Measurements from ENCODE around the gene C9orf50.

C9orf50 gene

DNA sequence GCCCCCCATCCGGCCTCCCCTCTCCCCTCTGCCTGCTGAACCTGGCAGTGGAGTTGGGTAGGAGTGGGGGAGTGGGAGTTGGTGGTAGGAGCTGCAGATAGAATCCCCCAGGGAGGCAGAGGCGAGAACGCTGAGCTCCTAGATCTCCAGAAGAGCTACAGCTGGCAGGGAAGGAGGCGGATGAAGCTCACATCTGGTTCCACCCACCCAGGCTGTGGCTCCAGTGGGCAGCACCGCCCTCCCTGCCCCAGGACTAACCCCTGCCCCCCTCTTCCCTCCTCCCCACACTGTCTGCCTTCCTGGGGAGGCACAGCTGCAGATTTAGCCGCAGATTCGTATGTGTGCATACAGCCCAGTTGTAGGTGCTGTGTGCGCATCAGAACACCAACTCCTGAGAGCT lies 34.2 kb downstream of the C9orf50 start:
- no peak for DNase-seq

DNA sequence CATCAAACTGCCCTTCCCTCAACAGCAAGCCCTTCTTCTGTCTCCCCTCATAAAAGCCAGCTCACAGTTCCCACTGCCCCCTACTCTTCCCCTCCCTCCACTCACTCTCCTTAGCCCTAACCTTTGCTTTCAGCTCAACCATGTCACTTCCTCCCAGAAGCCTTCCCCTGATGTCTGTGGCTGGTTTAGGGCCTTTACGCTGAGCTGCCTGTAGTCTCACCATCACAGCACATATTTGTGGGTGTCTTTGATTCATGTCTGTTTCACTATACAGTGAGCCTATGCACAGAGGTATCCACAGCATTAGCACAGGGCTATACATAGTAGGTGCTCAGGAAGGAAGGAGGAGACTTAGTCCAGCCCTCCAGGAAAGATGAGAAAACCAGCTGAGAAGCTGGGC lies 34.7 kb downstream of the C9orf50 start:
- DNase-seq = no peak

DNA sequence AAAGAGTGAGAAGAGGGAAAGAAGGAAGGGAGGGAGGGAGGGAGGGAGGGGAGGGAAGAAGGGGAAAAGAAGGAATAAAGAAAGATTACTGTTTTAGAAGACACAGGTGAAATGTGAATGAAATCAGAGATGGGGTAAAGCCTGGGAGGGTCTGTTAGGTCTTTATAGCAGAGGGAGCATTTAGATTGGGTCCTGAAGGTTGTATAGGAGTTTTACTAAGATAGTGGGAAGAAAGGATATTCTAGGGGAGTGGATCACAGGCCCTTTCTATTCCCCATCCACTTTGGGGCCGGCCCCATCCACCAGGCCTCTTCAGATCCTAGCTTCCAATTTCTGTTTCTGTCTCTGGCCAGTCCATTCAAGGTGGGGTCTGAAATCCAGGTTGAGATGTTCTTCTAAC lies 35.5 kb downstream of the C9orf50 start:
- DNase-seq = no peak

DNA sequence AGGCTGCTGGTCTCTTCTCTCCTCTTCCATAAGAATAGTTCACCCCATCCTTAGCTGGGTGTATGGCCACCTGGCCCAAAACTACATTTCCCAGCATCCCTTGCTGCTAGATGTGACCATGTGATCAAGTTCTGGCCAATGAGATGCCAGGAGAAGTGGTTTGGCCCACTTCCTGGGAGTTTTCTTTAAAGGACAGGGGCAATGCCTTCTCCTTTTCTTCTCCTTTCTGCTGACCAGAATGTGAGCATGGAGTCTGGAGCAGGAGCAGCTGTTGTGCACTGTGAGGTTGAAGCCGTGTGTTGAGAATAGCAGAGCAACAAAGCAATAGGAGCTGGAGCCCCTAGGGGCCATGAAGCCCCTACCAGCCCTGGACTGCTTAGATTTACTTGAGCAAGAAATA lies 36.8 kb downstream of the C9orf50 start:
- DNase-seq = peak; percentile 66 to 74

DNA sequence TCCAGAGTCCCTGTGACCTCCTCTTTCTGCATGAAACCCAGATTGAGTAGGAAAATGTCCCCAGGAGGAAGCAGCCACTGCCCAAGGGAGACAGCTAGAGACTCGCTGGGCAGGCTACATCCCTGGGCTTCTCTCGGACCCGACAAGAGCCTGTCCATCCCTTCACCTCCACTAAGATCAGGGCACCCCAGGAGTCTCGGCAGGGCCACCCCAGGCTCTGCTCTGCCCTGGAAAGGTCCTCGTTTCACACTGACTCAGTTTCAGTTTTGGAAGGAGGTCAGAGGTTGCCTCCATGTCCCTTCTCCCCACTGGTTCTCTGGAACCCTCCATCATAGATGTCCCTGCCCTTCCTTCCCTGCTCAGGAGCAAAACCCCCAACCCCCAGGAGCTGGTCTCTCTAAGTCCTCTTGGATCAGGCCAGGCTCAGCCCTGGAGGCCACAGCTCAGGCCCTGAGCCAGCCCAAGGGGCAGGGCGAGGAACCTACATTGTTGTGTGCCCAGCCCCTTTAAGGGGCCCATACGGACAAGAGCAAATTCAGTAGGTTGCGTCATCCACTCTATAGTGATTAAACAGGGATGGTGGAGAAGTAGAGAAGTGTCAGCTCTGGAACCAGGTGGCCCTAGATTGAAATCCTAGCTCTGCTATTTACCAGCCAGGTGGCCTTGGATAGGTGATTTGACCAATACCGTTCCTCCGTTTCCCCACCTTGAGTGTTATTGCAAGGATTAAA lies 37.4 kb downstream of the C9orf50 start:
- peak in 1 of 2 experiments; percentile 33 for DNase-seq

DNA sequence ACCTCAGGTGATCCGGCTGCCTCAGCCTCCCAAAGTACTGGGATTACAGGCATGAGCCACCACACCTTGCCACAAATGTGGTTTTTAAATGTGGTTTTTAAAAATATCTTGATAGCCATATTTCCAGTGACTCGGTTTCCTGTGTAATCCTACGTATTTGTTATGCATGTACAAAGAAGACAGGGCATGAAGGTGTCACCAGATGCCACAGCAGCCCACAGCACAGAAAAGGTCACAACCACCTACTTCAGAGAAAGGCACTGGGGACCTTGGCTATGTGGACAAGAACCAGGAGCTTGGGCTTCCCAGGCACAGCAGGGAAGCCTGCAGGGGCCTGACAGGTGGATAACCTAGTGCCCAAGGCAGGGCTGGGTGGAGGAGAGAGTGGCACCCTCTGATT lies 38.0 kb downstream of the C9orf50 start:
- DNase-seq = no peak

DNA sequence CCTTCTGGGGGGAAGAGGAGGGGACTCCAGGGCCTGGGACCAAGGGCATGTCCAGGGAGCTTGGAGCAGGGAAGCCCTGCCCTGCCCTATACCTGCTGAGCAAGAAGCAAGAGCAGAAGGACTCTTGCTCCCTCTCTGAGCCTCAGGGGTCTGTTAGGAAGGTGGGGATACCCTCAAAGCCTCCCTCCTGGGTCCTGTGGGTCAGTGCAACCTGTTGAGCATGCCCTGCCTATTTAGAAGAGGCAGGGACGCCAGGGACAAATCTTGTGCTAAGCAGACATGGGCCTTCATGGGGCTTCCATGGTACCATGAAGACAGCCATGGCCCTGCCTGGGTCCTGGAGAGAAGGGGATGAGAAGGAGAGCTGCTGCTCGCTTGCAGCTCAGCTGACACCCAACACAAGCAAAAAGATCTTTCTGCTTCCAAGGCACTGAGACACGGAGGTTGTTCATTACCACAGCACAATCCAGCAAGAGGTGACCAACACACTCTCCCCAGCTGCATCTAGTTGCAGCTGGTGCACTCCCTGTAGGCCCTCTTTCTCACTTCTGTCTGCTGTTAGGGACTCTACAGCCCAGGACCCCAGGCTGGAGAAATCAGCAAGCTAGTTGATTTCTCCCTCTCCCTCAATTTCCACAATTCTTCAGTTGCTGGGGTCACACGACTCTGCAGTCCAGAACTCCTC lies 39.3 kb downstream of the C9orf50 start:
- DNase-seq = no peak

DNA sequence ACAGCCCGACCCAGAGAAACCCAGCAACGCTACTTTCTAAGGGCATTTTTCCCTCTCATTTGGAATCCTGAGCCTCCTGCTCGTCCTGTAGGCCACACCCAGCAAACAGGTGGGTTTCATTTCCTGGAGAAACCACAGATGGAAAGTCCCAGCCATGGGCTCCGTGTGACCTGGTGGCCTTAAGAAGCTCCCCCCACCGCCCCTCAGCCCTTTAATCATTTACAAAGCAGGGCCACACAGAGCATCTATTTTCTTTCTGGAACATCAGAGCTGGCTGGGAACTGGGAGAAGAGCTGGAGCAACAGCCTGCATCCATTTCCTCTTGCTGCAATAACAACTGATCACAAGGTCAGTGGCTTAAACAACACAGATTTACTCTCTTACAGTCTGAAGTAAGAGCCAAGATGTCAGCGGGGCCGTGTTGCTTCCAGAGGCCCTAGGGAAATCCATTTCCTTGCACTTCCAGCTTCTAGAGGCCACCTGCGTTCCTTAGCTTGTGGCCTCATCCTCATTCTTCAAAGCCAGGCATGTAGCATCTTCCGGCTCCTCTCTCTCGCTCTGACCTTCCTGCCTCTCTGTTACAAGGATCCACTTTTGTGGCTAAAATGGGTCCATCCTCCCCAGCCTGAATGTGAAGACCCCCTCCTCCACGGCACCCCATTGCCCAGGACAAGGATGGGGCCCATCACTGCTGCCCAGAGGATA lies 40.5 kb downstream of the C9orf50 start:
- DNase-seq = no peak

DNA sequence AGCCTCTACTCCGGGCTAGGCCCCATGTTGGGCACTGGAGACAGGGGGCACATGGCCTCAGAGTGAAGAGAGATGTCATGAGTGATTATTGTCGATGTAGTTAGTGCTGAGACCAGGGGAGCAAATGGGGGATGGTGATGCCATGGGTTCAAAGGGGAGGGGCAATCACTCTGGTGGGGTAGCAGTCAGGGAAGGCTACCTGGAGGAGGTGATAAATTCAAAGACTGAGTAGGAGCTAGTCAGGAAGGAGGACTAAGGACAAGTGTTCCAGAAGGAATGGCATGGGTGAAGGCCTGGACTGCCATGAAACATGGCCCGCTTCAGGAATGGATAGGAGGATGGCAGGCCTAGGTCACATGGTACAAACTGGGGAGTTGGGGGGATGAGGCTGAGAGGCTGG lies 41.6 kb downstream of the C9orf50 start:
- no peak for DNase-seq

DNA sequence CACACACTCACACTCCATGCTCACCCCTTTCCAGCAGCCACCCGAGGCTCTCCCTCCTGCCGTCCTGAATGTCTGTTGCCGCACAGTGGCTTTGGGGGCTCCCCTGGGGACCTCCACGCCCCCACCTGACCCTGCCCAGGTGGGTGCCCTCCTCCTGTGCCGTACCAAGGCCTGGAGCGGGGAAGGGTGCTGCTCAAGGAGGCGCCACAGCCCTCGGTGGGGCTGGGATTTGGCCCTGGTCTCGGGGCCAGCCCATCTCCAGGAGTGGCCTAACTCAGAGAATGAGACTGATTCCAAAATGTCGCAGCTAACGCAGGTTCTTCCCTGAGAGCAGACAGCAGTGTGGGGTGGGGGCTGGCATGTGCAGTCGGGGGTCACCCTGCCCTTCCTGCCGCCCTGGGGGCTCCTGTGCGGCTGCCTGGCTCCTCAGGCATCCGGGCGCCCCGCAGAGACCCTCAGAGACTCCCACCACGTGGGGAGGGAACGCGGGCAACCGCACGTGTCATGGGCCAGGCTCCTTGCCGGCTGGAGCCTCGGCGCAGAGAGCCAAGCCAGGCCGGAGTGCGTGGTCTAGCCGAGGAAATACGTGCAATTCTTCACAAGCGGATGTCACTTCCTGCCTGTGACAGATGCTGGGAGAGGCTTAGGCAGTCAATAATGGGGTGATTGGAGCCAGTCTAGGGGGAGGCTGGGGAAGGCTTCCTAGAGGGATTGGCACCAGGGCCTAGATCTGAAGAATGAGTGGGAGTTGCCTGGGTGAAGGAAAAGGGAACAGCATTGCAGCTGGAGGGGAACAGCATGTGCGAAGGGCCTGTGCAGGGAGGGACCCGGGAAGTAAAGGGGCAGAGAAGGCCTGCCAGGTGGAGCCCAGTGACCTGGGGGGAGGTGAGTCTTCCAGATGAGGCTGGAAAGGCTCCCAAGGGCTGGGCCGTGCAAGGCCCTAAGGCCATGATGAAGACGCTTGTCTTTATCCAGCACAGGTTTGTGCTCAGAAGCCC lies 44.1 kb downstream of the C9orf50 start:
- DNase-seq = no peak

DNA sequence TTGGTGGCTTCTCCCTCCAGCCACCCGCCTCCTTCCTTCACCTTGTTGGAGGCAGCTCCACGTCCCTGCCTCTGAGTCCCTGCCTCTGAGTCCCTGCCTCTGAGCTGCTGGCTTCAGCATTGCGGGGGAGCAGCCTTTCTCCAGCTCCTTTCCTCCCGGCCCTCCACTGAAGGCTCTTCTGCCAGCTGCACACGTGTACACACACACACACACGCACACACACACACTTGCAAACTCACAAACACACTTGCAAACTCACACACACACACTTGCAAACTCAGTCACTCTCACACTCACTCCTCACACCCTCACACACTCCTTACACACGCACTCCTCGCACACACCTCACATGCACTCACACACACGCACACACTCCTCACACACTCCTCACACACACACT lies 45.1 kb downstream of the C9orf50 start:
- DNase-seq = no peak

DNA sequence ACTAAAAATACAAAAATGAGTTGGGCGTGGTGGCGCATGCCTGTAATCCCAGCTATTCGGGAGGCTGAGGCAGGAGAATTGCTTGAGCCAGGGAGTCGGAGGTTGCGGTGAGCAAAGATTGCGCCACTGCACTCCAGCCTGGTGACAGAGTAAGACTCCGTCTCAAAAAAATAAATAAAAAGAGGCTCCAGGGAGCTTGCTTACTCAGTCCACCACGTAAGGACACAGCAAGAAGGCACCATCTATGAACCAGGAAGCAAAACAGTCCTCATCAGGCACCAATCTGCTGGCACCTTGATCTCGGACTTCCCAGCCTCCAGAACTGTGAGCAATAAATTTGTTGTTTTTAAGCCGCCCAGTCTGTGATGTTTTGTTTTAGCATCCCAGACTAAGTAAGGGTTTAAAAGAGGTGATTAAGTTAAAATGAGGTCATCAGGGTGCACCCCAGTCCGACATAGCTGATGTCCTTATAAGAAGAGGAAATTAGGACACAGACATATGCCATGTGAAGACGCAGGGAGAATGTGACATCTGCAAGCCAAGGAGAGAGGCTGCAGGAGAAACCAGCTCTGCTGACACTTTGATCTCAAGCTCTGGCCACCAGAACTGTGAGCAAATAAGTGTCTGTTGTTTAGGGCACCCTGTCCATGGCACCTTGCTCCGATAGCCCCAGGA lies 45.9 kb downstream of the C9orf50 start:
- DNase-seq = no peak

DNA sequence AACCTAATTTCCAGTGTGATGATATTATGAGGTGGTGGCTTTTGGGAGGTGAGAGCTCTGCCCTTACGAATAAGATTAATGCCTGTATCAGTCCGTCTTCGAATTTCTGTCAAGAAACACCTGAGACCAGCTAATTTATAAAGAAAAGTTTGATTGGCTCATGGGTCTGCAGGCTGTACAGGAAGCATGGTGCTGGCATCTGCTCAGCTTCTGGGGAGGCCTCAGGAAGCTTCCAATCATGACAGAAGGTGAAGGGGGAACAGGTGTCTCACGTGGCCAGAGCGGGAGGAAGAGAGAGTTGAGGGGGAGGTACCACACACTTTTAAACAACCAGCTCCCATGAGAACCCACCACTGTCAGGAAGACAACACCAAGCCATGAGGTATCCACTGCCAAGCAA lies 46.9 kb downstream of the C9orf50 start:
- no peak for DNase-seq

DNA sequence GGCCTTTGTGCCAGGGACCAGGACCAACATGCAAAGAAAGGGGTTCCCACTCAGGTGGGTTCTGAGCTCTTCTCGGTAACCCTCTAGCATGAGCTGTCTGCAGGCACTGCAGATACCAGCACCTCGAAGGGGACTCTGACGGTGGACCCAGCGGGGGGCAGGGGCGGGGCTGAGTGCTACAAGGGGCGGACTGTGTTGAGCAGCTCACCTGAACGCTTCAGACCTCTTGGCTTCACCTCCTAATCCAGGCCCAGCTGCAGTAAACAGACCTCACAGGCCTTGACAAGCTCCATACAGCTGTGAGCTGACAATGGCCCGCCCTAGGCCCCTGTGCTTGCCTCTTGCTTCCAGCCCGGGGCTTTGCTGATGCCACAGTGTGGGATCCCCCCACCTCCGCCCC lies 48.4 kb downstream of the C9orf50 start:
- DNase-seq = no peak

DNA sequence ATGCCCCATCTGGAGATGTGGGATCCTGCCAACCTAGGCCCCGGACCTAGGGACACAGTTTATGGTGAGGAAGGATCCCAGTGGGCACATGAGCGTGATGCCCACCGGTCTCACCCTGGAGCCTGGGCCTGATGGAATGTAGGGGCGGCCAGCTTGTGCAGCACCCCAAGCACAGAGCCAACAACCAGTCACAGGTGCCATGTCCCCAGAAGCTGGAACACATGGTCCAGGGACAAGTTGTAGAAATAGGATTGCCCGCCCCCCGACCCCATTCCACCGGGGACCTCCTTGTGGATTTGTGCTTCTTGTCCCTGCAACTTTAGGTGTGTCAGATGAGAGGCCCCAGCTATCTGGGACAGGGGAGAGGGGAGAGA lies 48.9 kb downstream of the C9orf50 start:
- DNase-seq = no peak

DNA sequence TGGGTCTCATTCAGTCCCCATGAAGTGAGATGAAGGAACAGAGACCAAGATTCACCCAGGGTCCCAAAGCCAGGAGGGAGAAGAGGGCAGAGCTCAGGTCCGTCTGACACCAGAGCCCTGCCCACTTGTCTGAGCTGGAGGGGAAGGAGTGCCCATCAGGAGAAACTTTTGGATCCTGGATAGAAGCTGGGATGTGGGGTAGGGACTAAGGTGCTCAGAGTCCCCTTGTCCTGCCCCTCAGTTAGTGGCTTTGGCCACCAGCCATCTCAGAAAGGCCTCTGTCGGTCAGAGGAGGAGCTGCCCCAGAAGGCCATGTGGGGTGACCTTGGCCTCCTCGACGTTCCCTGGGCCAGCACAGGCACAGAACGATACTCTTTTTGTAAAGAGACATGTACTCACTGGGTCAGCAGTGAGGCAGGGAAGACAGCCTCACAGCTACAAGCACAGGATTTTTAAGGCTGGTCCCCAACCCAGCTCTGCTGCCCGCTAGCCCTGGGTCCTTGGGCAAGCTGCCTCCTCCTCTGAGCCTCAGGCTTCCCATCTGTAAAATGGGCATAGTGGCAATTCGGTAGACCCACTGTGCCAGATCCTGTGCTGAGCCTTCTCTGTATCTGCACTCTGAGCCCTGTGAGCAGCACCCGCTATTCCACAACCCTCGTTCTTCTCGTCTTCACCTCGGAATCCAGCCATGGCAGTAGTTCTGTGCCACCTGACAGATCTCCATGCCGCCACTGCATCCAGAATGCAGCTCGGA lies 49.4 kb downstream of the C9orf50 start:
- no peak for DNase-seq

DNA sequence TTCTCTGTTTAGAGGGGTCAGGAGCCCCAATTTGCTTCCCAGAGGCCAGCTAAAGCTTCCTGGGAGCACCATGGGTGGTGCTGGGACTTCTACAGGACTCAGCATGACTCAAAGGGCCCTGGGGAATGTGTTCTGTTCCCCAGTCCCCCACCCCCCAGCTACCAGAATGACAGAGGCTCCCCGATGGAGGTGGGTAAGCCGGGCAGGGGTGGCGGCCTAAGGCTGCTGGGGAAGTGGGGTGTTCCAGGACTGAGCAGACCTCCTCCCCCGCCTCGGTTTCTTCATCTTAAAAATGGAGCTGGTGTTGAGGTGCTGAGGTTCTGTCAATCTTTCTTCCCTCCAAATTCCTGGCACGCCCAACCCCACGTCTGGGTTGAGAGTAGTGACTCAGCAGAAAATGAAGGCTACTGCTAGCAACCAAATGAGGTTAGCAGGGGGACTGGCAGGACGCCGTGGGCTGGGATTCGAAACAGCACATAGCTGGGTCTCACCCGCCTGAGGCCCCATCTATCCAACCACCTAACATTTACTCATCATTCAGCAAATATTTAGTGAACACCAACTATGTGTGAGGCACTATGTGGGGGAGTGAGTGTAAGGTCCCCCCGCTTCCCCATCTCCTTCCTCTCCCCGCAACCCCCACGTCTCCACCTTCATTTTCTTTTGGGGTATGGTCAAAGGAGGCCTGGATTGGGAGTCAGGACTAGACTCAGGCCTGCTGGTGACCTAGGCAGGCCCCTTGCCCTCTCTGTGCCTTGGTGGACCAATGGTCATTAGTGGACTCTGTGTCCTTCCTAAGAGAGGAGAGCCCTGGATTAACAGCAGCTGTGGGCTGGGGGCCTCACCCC lies 50.2 kb downstream of the C9orf50 start:
- DNase-seq = no peak

DNA sequence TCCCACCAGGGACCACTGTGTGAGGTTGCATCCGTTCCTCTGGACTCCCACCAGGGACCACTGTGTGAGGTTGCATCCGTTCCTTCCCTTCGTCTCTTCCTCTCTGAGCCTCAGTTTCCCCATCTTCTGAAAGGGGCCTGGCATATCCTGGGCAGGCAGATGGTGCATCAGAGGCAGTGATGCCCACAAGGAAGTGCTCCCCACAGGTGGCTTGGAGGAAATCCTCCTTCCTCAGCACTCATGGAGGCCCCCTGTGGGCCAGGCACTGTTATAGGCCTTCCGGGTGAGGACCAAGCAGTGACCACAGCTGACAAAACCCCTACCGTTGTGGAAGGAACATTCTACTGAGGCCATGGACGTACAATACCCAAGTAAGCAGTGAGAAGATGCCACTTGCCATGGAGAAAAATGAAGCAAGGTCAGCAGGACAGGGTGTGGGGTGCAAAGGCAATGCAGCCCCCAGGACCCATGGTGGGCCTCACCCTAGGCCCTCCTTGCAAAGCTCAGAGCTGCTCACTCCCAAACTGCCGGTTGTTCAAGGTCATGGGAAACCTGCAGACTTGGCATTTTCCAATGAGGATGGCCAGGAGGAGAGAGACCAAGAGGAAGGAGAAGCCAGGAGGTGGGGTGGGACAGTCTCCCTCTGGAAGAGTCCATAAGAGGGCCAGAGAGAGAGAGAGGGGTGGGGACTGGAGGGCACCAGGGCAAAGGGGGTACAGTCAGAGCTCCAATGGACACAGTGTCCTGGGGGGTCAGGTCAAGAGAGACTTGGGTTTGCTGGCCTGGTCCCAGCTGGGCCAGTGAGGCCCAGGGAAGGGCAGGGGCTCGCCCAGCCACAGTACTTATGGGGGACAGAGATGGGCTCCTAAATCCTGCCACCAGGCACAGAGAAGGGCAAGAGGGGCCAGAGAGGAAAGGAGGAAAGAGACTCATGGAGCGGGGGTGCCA lies 51.1 kb downstream of the C9orf50 start:
- DNase-seq = peak; percentile 10 to 27
